SU-DHL-6 (cell line): ENCODE measurements around the gene CEP128.

Experiments used
- EZH2phosphoT487 ChIP-seq: fragments of 200-600 bp; sonication (generic), shearing (Covaris generic); conservative IDR thresholded peaks from 2 replicates; pipeline ENCODE4 v1.6.1; 2018; ENCODE audit warnings: mild to moderate bottlenecking, antibody characterized with exemption, low read length, moderate library complexity, mixed read lengths
- TF ChIP-seq, protein P1 (sequence below): fragments of 200-600 bp; sonication (generic); IDR thresholded peaks from one replicate; pipeline ENCODE4 v1.5.1; 2017; ENCODE audit warnings: antibody characterized with exemption, mild to moderate bottlenecking, low read length, moderate library complexity; ENCODE audit not compliant: insufficient read depth, poor library complexity, severe bottlenecking

DNA sequence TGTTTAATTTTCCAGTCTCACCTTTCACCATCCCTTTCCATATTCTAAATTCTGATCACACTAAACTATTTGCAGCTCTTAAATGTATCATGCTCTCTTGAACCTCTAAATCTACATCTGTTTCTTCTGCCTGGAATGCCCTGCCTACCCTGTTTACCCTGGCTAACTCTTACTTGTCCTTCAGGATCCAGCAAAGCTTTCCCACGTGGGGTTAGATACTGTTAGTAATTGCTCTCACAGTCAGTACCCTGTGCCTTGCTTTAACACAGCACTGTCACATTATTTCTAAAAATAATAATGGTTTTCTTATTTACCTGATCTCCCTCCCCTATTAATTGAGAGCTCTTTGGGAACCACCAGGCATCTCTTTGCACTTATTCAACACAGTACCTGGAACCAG is 333.0 kb downstream of the CEP128 start:
- TF ChIP-seq, protein P1, sequence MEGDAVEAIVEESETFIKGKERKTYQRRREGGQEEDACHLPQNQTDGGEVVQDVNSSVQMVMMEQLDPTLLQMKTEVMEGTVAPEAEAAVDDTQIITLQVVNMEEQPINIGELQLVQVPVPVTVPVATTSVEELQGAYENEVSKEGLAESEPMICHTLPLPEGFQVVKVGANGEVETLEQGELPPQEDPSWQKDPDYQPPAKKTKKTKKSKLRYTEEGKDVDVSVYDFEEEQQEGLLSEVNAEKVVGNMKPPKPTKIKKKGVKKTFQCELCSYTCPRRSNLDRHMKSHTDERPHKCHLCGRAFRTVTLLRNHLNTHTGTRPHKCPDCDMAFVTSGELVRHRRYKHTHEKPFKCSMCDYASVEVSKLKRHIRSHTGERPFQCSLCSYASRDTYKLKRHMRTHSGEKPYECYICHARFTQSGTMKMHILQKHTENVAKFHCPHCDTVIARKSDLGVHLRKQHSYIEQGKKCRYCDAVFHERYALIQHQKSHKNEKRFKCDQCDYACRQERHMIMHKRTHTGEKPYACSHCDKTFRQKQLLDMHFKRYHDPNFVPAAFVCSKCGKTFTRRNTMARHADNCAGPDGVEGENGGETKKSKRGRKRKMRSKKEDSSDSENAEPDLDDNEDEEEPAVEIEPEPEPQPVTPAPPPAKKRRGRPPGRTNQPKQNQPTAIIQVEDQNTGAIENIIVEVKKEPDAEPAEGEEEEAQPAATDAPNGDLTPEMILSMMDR, result no peak
- no peak for TF ChIP-seq EZH2phosphoT487
